IMR-90 (cell line): ENCODE data around the gene PLCG2. TPM values are rescaled to one million over a fixed set of nuclear protein-coding genes. Genes with fewer than 3 reads are reported as not detected.

ENCODE experiments used
- ATAC-seq: fragments of 200-7000 bp; cut with Tn5 transposase; 2 replicates; pipeline ENCODE4 v1.9.1; 2020; ENCODE audit warnings: low read depth, mild to moderate bottlenecking, moderate library complexity
- BruUV-seq: library from RNA; stranded (reverse); fragments of 400-500 nt; replicated peaks from 2 replicates; lab custom pipeline; 2021; lab: Mats Ljungman, UMichigan
- CTCF ChIA-PET: fragments of 300-600 bp; formaldehyde crosslinking; extraction: SDS; loops from one replicate; lab custom pipeline; 2021; ENCODE audit warnings: antibody characterized with exemption; lab: Yijun Ruan, JAX
- POLR2A ChIA-PET: fragments of 300-600 bp; sonication (Branson Sonifier 250); formaldehyde crosslinking; loops from one replicate; lab custom pipeline; 2022; ENCODE audit warnings: antibody characterized with exemption; ENCODE audit not compliant: unreplicated experiment; lab: Charles Lee
- DNase-seq: peaks from one replicate; pipeline ENCODE4 v3.0.0; 2013
- H2AFZ ChIP-seq: replicated peaks from 2 replicates; pipeline ENCODE3; 2013; ENCODE audit warnings: low read length, mild to moderate bottlenecking; ENCODE audit not compliant: poor library complexity
- H2AK5ac ChIP-seq: 2 replicates; pipeline ENCODE4 v1.6.1; 2013; ENCODE audit warnings: low read depth, low read length, inconsistent platforms
- H2AK9ac ChIP-seq: replicated peaks from 2 replicates; pipeline ENCODE3; 2013; ENCODE audit warnings: mild to moderate bottlenecking, low read depth, low read length, moderate library complexity; ENCODE audit not compliant: poor library complexity
- H2BK120ac ChIP-seq: 2 replicates; pipeline ENCODE4 v1.6.1; 2013; ENCODE audit warnings: low read depth, low read length, inconsistent platforms
- H2BK15ac ChIP-seq: 3 replicates; pipeline ENCODE4 v1.6.1; 2013; ENCODE audit warnings: low read depth, low read length, inconsistent platforms
- H2BK20ac ChIP-seq: 2 replicates; pipeline ENCODE4 v1.6.1; 2013; ENCODE audit warnings: low read depth, mild to moderate bottlenecking, inconsistent platforms, low read length, moderate library complexity
- H2BK5ac ChIP-seq: 2 replicates; pipeline ENCODE4 v1.6.1; 2013; ENCODE audit warnings: mild to moderate bottlenecking, low read depth, low read length, inconsistent platforms; ENCODE audit not compliant: poor library complexity, severe bottlenecking
- H3K14ac ChIP-seq: replicated peaks from 2 replicates; pipeline ENCODE4 v1.6.1; 2013; ENCODE audit warnings: low read depth, low read length, inconsistent platforms
- H3K18ac ChIP-seq: 2 replicates; pipeline ENCODE4 v1.6.1; 2013; ENCODE audit warnings: low read depth, low read length, control low read depth
- H3K23ac ChIP-seq: 2 replicates; pipeline ENCODE4 v1.6.1; 2013; ENCODE audit warnings: low read depth, low read length, inconsistent platforms
- H3K27ac ChIP-seq: 2 replicates; pipeline ENCODE4 v1.5.1; 2013; ENCODE audit warnings: mild to moderate bottlenecking, control low read depth, low read length; ENCODE audit not compliant: insufficient read depth
- H3K27me3 ChIP-seq: 2 replicates; pipeline ENCODE4 v1.6.1; 2013; ENCODE audit warnings: low read length; ENCODE audit not compliant: control insufficient read depth, insufficient read depth
- H3K36me3 ChIP-seq: 2 replicates; pipeline ENCODE4 v1.6.1; 2013; ENCODE audit warnings: low read length, mixed read lengths; ENCODE audit not compliant: control insufficient read depth, insufficient read depth
- H3K4ac ChIP-seq: 2 replicates; pipeline ENCODE4 v1.6.1; 2013; ENCODE audit warnings: low read depth, low read length, inconsistent platforms
- H3K4me1 ChIP-seq: 2 replicates; pipeline ENCODE4 v1.6.1; 2013; ENCODE audit warnings: low read length, mixed read lengths; ENCODE audit not compliant: control insufficient read depth, insufficient read depth
- H3K4me2 ChIP-seq: 2 replicates; pipeline ENCODE4 v1.6.1; 2013; ENCODE audit warnings: low read depth, mild to moderate bottlenecking, control low read depth, low read length, moderate library complexity
- H3K4me3 ChIP-seq: 2 replicates; pipeline ENCODE4 v1.5.1; 2013; ENCODE audit warnings: low read depth, mild to moderate bottlenecking, control low read depth, low read length, moderate library complexity; ENCODE audit not compliant: insufficient read depth
- H3K56ac ChIP-seq: 2 replicates; pipeline ENCODE4 v1.6.1; 2013; ENCODE audit warnings: low read length, inconsistent platforms; ENCODE audit not compliant: insufficient read depth; ENCODE audit errors: extremely low read depth
- H3K79me1 ChIP-seq, 2 experiments: 2 replicates each; pipeline ENCODE4 v1.6.1; 2013; ENCODE audit warnings: low read length in 2 of 2, inconsistent platforms in 1 of 2, low read depth in 1 of 2
- H3K9ac ChIP-seq: 2 replicates; pipeline ENCODE4 v1.6.1; 2013; ENCODE audit warnings: low read depth, low read length, control low read depth
- H3K9me1 ChIP-seq: 2 replicates; pipeline ENCODE4 v1.6.1; 2013; ENCODE audit warnings: low read length, inconsistent platforms; ENCODE audit not compliant: insufficient read depth
- H3K9me3 ChIP-seq: 2 replicates; pipeline ENCODE4 v1.6.1; 2013; ENCODE audit warnings: low read length; ENCODE audit not compliant: control insufficient read depth, insufficient read depth
- H4K20me1 ChIP-seq: 2 replicates; pipeline ENCODE4 v1.6.1; 2013; ENCODE audit warnings: low read length, inconsistent platforms; ENCODE audit not compliant: insufficient read depth
- H4K5ac ChIP-seq: 2 replicates; pipeline ENCODE4 v1.6.1; 2013; ENCODE audit warnings: mild to moderate bottlenecking, low read depth, low read length, control low read depth
- H4K8ac ChIP-seq, 2 experiments: 2 replicates each; pipeline ENCODE4 v1.6.1; 2013; ENCODE audit warnings: low read depth in 2 of 2, low read length in 2 of 2, control low read depth in 1 of 2, inconsistent platforms in 1 of 2
- H4K91ac ChIP-seq: 2 replicates; pipeline ENCODE4 v1.6.1; 2013; ENCODE audit warnings: low read depth, low read length, inconsistent platforms; ENCODE audit not compliant: insufficient read depth
- BHLHE40 ChIP-seq: fragments of 150-350 bp; IDR thresholded peaks from 2 replicates; pipeline ENCODE4 v1.6.1; 2016; ENCODE audit warnings: mild to moderate bottlenecking, low read depth, low read length
- CEBPB ChIP-seq: IDR thresholded peaks from 2 replicates; pipeline ENCODE4 v1.6.1; 2012; ENCODE audit warnings: low read depth, low read length, improper control_type of control experiment
- CHD1 ChIP-seq: IDR thresholded peaks from 2 replicates; pipeline ENCODE4 v1.6.1; 2012; ENCODE audit warnings: low read depth, low read length, improper control_type of control experiment
- FOS ChIP-seq: fragments of 150-350 bp; IDR thresholded peaks from 2 replicates; pipeline ENCODE4 v1.6.1; 2016; ENCODE audit warnings: low read depth, low read length
- MAFK ChIP-seq: IDR thresholded peaks from 2 replicates; pipeline ENCODE4 v1.6.1; 2012; ENCODE audit warnings: low read depth, low read length, improper control_type of control experiment
- MAZ ChIP-seq: IDR thresholded peaks from 2 replicates; pipeline ENCODE4 v1.6.1; 2012; ENCODE audit warnings: low read depth, mild to moderate bottlenecking, low read length, improper control_type of control experiment, moderate library complexity, borderline replicate concordance
- MXI1 ChIP-seq: IDR thresholded peaks from 2 replicates; pipeline ENCODE4 v1.6.1; 2012; ENCODE audit warnings: low read depth, mild to moderate bottlenecking, low read length, moderate library complexity, borderline replicate concordance
- NFE2L2 ChIP-seq: fragments of 150-350 bp; IDR thresholded peaks from 2 replicates; pipeline ENCODE4 v1.6.1; 2016; ENCODE audit warnings: low read depth, mild to moderate bottlenecking, low read length
- POLR2A ChIP-seq: IDR thresholded peaks from 2 replicates; pipeline ENCODE4 v1.6.1; 2012; ENCODE audit warnings: mild to moderate bottlenecking, low read depth, low read length
- RAD21 ChIP-seq: IDR thresholded peaks from 2 replicates; pipeline ENCODE4 v1.6.1; 2012; ENCODE audit warnings: low read length, improper control_type of control experiment
- RCOR1 ChIP-seq: IDR thresholded peaks from 2 replicates; pipeline ENCODE4 v1.6.1; 2012; ENCODE audit warnings: mild to moderate bottlenecking, low read length, improper control_type of control experiment; ENCODE audit not compliant: insufficient replicate concordance
- RFX5 ChIP-seq: IDR thresholded peaks from 2 replicates; pipeline ENCODE4 v1.8.0; 2012; ENCODE audit warnings: low read depth, mild to moderate bottlenecking, low read length, moderate library complexity
- SMC3 ChIP-seq: fragments of 150-350 bp; IDR thresholded peaks from 2 replicates; pipeline ENCODE4 v1.6.1; 2016; ENCODE audit warnings: low read depth, mild to moderate bottlenecking, antibody characterized with exemption, low read length, moderate library complexity
- WGBS, 2 experiments: methylation state at CpG; one replicate each; pipeline versions ENCODE4 v1.1.5 to v1.1.7; 2013; ENCODE audit warnings: missing lambda C conversion rate in 2 of 2; ENCODE audit not compliant: insufficient read length in 1 of 2; ENCODE audit errors: extremely low coverage in 2 of 2; 5-methylcytosine and 5-hydroxymethylcytosine counted together
- dilution Hi-C: fragments of 300-500 bp; cut with HindIII; formaldehyde crosslinking; loops from one replicate; pipeline ENCODE4 v1.14.3; 2018; ENCODE audit warnings: low sequenced_read_pairs; ENCODE audit not compliant: unreplicated experiment
- in situ Hi-C: fragments of 300-500 bp; cut with MboI; formaldehyde crosslinking; loops from 3 replicates; pipeline ENCODE4 v1.14.3; 2019; ENCODE audit warnings: low sequenced_read_pairs, inconsistent platforms, mixed read lengths
- intact Hi-C: fragments of 100-400 bp; cut with micrococcal nuclease; formaldehyde crosslinking; loops from 2 replicates; pipeline ENCODE4 v1.10.0; 2022
- polyA plus RNA-seq, 3 experiments: library from polyadenylated mRNA; depleted of rRNA; stranded (reverse); fragments of >200 nt; gene quantifications; 2 replicates each; pipeline ENCODE4 v1.2.3, GENCODE V29; 2012; ENCODE audit warnings: low replicate concordance in 1 of 3
- total RNA-seq: library from RNA; depleted of rRNA; stranded (reverse); fragments of >200 nt; gene quantifications from 2 replicates; pipeline ENCODE4 v1.2.3, GENCODE V29; 2012
- TF ChIP-seq, protein P1 (sequence below): conservative IDR thresholded peaks from 2 replicates; pipeline ENCODE4 v1.5.1; 2012; ENCODE audit warnings: mild to moderate bottlenecking, low read depth, low read length, improper control_type of control experiment
- TF ChIP-seq, protein P2 (sequence below): fragments of 150-350 bp; IDR thresholded peaks from 2 replicates; pipeline ENCODE4 v1.6.1; 2016; ENCODE audit warnings: low read depth, mild to moderate bottlenecking, low read length, moderate library complexity, borderline replicate concordance
- TF ChIP-seq, protein P3 (sequence below): fragments of 150-350 bp; IDR thresholded peaks from 2 replicates; pipeline ENCODE4 v1.6.1; 2017; ENCODE audit warnings: mild to moderate bottlenecking, antibody characterized with exemption, low read length, low read depth

PLCG2 gene
- total and polyA plus RNA-seq, 2 of the 4 experiments (the other 2 are of a cell fraction), result 0.14 to 0.18 TPM

DNA sequence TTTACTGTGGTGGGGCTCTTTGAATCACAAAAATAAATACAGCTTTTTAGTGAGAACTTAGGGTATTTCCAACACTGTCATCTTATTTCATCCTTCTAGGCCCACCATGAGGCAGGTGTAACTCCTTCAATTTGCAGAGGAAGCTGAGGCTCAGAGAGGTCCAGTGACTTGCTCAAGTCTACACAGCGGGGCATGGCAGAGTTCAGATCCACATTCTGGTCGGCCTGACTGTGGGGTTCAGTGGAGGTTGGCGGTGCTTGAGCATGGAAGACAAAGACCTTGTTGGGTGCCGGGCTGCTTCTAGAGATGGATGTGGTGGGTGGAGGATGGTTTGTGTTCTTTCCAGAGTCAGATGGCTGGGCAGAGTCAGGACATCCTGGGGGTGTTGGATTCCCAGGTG is 39.8 kb downstream of the PLCG2 start:
- H3K23ac ChIP-seq, result no peak overlapping the region
- no peak overlapping the region for H3K14ac ChIP-seq
- no peak overlapping the region for H2BK20ac ChIP-seq
- H4K91ac ChIP-seq, result no peak overlapping the region
- H2BK120ac ChIP-seq, result no peak overlapping the region
- H3K27me3 ChIP-seq, result peaks cover 5% of the 10 kb centered on the region; the same call in 1 of the 2 replicates
- no peak overlapping the region for H3K9ac ChIP-seq
- H3K9me3 ChIP-seq, result no peaks in the 10 kb centered on the region
- DNase-seq, result no peak
- no peaks in the 10 kb centered on the region for H3K79me1 ChIP-seq
- no peaks in the 10 kb centered on the region for H3K4me1 ChIP-seq
- CTCF ChIA-PET, result no interaction called here
- dilution Hi-C loops (no loop called here), in situ Hi-C loops (no loop called here), intact Hi-C loops (no loop called here)
- H3K9me1 ChIP-seq, result no peaks in the 10 kb centered on the region
- no peak overlapping the region for H3K4me2 ChIP-seq
- H3K18ac ChIP-seq, result no peak overlapping the region
- no peak overlapping the region for H2BK5ac ChIP-seq
- H3K36me3 ChIP-seq, result no peaks in the 10 kb centered on the region
- H4K8ac ChIP-seq, result no peak overlapping the region
- no peaks in the 10 kb centered on the region for H4K20me1 ChIP-seq
- TF ChIP-seq MXI1 (no peak), MAZ (no peak), RFX5 (no peak), POLR2A (no peak), BHLHE40 (no peak), CHD1 (no peak), RAD21 (no peak), FOS (no peak), MAFK (no peak), CEBPB (no peak), RCOR1 (no peak), SMC3 (no peak), NFE2L2 (no peak)
- TF ChIP-seq, protein P1, sequence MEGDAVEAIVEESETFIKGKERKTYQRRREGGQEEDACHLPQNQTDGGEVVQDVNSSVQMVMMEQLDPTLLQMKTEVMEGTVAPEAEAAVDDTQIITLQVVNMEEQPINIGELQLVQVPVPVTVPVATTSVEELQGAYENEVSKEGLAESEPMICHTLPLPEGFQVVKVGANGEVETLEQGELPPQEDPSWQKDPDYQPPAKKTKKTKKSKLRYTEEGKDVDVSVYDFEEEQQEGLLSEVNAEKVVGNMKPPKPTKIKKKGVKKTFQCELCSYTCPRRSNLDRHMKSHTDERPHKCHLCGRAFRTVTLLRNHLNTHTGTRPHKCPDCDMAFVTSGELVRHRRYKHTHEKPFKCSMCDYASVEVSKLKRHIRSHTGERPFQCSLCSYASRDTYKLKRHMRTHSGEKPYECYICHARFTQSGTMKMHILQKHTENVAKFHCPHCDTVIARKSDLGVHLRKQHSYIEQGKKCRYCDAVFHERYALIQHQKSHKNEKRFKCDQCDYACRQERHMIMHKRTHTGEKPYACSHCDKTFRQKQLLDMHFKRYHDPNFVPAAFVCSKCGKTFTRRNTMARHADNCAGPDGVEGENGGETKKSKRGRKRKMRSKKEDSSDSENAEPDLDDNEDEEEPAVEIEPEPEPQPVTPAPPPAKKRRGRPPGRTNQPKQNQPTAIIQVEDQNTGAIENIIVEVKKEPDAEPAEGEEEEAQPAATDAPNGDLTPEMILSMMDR, result no peak
- TF ChIP-seq, protein P2, sequence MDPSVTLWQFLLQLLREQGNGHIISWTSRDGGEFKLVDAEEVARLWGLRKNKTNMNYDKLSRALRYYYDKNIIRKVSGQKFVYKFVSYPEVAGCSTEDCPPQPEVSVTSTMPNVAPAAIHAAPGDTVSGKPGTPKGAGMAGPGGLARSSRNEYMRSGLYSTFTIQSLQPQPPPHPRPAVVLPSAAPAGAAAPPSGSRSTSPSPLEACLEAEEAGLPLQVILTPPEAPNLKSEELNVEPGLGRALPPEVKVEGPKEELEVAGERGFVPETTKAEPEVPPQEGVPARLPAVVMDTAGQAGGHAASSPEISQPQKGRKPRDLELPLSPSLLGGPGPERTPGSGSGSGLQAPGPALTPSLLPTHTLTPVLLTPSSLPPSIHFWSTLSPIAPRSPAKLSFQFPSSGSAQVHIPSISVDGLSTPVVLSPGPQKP, result no peak
- TF ChIP-seq, protein P3, sequence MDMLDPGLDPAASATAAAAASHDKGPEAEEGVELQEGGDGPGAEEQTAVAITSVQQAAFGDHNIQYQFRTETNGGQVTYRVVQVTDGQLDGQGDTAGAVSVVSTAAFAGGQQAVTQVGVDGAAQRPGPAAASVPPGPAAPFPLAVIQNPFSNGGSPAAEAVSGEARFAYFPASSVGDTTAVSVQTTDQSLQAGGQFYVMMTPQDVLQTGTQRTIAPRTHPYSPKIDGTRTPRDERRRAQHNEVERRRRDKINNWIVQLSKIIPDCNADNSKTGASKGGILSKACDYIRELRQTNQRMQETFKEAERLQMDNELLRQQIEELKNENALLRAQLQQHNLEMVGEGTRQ, result no peak
- no peak overlapping the region for H3K4me3 ChIP-seq
- no TSS peak for BruUV-seq
- H2AK5ac ChIP-seq, result no peak overlapping the region
- no peak for ATAC-seq
- no peak overlapping the region for H2AK9ac ChIP-seq
- no peak overlapping the region for H3K27ac ChIP-seq
- H4K5ac ChIP-seq, result no peak overlapping the region
- 68% methylated on average over 3 of the region's 4 CpGs; no CpG with 5 or more reads in 1 of the 2 experiments for WGBS, 2 experiments
- no peak overlapping the region for H2AFZ ChIP-seq
- no peak overlapping the region for H3K4ac ChIP-seq
- POLR2A ChIA-PET, result no interaction called here
- no peak overlapping the region for H3K56ac ChIP-seq
- H2BK15ac ChIP-seq, result no peak overlapping the region
